ENCODE results near the gene TTC39A.
A peak's percentile ranks its signal among the peaks of the same experiment; 100 is the strongest.

TTC39A gene

GRCh38 chr1:51296383-51297357 is 33.7 kb downstream of the TTC39A start:
- POLR2A ChIA-PET, result interaction anchor here (0.6 to 1.2 kb wide), 3 partner anchors 61 to 215 kb away, joined by 3 to 4 read pairs (median 4); no protein-coding TSS in a partner anchor
- DNase-seq (ENCODE audit: low read depth, low spot score), result no peak

GRCh38 chr1:51295926-51296325 is 34.4 kb downstream of the TTC39A start:
- ChIA-PET CTCF (interaction anchor here (1.4 to 5.7 kb wide), 23 partner anchors 9 to 525 kb away, joined by 3 to 83 read pairs (median 7); partner anchors contain the start of gene RNF11), POLR2A (interaction anchor here (0.6 to 1.2 kb wide), 2 partner anchors 60 to 94 kb away, joined by 3 to 4 read pairs; no protein-coding TSS in a partner anchor)
- TF ChIP-seq, protein P1, sequence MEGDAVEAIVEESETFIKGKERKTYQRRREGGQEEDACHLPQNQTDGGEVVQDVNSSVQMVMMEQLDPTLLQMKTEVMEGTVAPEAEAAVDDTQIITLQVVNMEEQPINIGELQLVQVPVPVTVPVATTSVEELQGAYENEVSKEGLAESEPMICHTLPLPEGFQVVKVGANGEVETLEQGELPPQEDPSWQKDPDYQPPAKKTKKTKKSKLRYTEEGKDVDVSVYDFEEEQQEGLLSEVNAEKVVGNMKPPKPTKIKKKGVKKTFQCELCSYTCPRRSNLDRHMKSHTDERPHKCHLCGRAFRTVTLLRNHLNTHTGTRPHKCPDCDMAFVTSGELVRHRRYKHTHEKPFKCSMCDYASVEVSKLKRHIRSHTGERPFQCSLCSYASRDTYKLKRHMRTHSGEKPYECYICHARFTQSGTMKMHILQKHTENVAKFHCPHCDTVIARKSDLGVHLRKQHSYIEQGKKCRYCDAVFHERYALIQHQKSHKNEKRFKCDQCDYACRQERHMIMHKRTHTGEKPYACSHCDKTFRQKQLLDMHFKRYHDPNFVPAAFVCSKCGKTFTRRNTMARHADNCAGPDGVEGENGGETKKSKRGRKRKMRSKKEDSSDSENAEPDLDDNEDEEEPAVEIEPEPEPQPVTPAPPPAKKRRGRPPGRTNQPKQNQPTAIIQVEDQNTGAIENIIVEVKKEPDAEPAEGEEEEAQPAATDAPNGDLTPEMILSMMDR (IDR thresholded peaks at IDR 0.05; ENCODE audit: insufficient read depth, low read length, missing control alignments), result no peak
- no peak overlapping the region for H3K4me3 ChIP-seq (ENCODE audit: low read depth, low read length)
- DNase-seq (ENCODE audit: low read depth, low spot score), result no peak

More at GRCh38 chr1:51296383-51297357, 33.7 kb downstream of the TTC39A start:
- TF ChIP-seq, protein P1 (IDR thresholded peaks at IDR 0.05; ENCODE audit: insufficient read depth, low read length, missing control alignments), result peak; percentile 98
- H3K4me3 ChIP-seq (ENCODE audit: low read depth, low read length), result peak overlapping the region; percentile 48
- CTCF ChIA-PET, result interaction anchor here (0.7 to 5.7 kb wide), 32 partner anchors 9 to 525 kb away, joined by 3 to 83 read pairs (median 7); partner anchors contain the start of gene RNF11

DNA sequence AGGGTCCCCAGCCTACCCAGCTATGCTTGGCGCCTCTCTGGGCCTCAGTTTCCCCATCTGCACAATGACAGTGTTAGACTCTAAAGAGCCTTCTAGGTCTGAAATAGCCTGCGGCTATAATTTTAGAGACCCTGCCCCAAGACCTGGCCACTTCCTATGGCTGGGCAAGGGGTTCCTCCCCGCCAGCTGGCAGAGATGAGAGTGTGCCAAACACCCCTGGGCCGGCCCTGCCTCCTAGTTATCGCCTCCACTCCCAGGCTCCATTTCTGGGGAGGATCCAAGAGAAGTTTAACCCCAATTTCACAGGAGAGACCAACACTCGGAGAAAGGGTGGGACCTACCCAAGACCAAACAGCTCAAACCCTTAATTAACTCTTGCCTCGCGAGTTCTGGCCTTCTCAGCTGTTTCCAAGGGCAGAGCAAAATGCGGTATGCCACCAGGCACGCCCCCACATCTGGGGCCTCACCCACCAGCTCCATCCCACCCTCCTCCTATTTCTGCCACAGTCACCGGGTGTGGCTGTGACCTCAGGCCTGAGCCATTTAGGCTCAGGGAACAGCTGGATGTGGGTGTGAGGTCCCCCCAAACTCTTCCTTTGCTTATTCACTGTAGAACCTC is 35.7 kb downstream of the TTC39A start:
- ChIA-PET CTCF (interaction anchor here (1.0 to 5.7 kb wide), 14 partner anchors 7 to 523 kb away, joined by 3 to 83 read pairs (median 12); no protein-coding TSS in a partner anchor), POLR2A (interaction anchor here (0.5 kb wide), 1 partner anchor 75 kb away, joined by 3 read pairs; no protein-coding TSS in a partner anchor)
- no peak overlapping the region for H3K4me3 ChIP-seq (ENCODE audit: low read depth, low read length)
- TF ChIP-seq, protein P1 (IDR thresholded peaks at IDR 0.05; ENCODE audit: insufficient read depth, low read length, missing control alignments), result no peak
- DNase-seq (ENCODE audit: low read depth, low spot score), result no peak

GRCh38 chr1:51293898-51294515 is 36.4 kb downstream of the TTC39A start:
- TF ChIP-seq, protein P1 (IDR thresholded peaks at IDR 0.05; ENCODE audit: insufficient read depth, low read length, missing control alignments), result no peak
- CTCF ChIA-PET, result interaction anchor here (0.9 to 5.7 kb wide), 8 partner anchors 10 to 102 kb away, joined by 3 to 83 read pairs (median 42); no protein-coding TSS in a partner anchor
- DNase-seq (ENCODE audit: low read depth, low spot score), result no peak
- no peak overlapping the region for H3K4me3 ChIP-seq (ENCODE audit: low read depth, low read length)
- POLR2A ChIA-PET, result no interaction called here

GRCh38 chr1:51290489-51290847 is 39.9 kb downstream of the TTC39A start:
- ChIA-PET CTCF (no interaction called here), POLR2A (no interaction called here)
- TF ChIP-seq, protein P1 (IDR thresholded peaks at IDR 0.05; ENCODE audit: insufficient read depth, low read length, missing control alignments), result no peak

More at GRCh38 chr1:51290489-51290847, 39.9 kb downstream of the TTC39A start:
- H3K4me3 ChIP-seq (ENCODE audit: low read depth, low read length), result no peak overlapping the region
- no peak for DNase-seq (ENCODE audit: low read depth, low spot score)

All from AG04449 (cell line).